NCI-H82 treated with DMSO at 0.1 percent for 48 hours (cell line): ENCODE measurements around the gene THADA.
"Not testable (repeated sequence)": the region's sequence is repeated elsewhere in the genome, so short reads cannot be mapped to it uniquely, and the experiment has no call there.

ENCODE experiments used
- DNase-seq: peaks from one replicate; lab custom pipeline; 2025; ENCODE audit not compliant: unreplicated experiment; lab: John Stamatoyannopoulos, UW

Gene THADA

GRCh38 chr2:43285987-43286386 lies 309.9 kb downstream of the THADA start:
- DNase-seq = no peak

GRCh38 chr2:43284967-43285366 lies 310.9 kb downstream of the THADA start:
- DNase-seq = no peak

- not testable (repeated sequence) for DNase-seq
Observed at GRCh38 chr2:43284347-43284746, 311.5 kb downstream of the THADA start.

GRCh38 chr2:43280994-43281393 lies 314.8 kb downstream of the THADA start:
- no peak for DNase-seq

GRCh38 chr2:43279317-43279840 lies 316.5 kb downstream of the THADA start:
- DNase-seq = no peak

- DNase-seq = no peak
Observed at GRCh38 chr2:43278564-43279220, 317.1 kb downstream of the THADA start.

- DNase-seq = no peak
Observed at GRCh38 chr2:43276962-43277391, 318.9 kb downstream of the THADA start.

- DNase-seq = no peak
Observed at GRCh38 chr2:43276266-43276941, 319.4 kb downstream of the THADA start.

- no peak for DNase-seq
Observed at GRCh38 chr2:43274721-43275120, 321.1 kb downstream of the THADA start.

- DNase-seq = no peak
Observed at GRCh38 chr2:43274055-43274454, 321.8 kb downstream of the THADA start.

GRCh38 chr2:43273529-43273928 lies 322.3 kb downstream of the THADA start:
- no peak for DNase-seq

GRCh38 chr2:43270930-43271615 lies 324.8 kb downstream of the THADA start:
- peak; percentile 13 for DNase-seq

- DNase-seq = no peak
Observed at GRCh38 chr2:43270461-43270860, 325.4 kb downstream of the THADA start.

- DNase-seq = no peak
Observed at GRCh38 chr2:43269706-43270105, 326.1 kb downstream of the THADA start.

GRCh38 chr2:43269074-43269572 lies 326.7 kb downstream of the THADA start:
- DNase-seq = peak; percentile 41

GRCh38 chr2:43268066-43268953 lies 327.5 kb downstream of the THADA start:
- DNase-seq = no peak

GRCh38 chr2:43267381-43267780 lies 328.5 kb downstream of the THADA start:
- no peak for DNase-seq

- DNase-seq = no peak
Observed at GRCh38 chr2:43266711-43267111, 329.1 kb downstream of the THADA start.

GRCh38 chr2:43265421-43265820 lies 330.4 kb downstream of the THADA start:
- DNase-seq = no peak

GRCh38 chr2:43265001-43265400 lies 330.8 kb downstream of the THADA start:
- DNase-seq = no peak

- DNase-seq = no peak
Observed at GRCh38 chr2:43262951-43263350, 332.9 kb downstream of the THADA start.
